GM12872 (cell line): ENCODE results near the gene CTDNEP1.

Experiments
- TF ChIP-seq, protein P1 (sequence below): IDR thresholded peaks from 3 replicates; pipeline ENCODE4 v1.5.1; 2011; ENCODE audit warnings: low read depth, mild to moderate bottlenecking, low read length, moderate library complexity; ENCODE audit not compliant: insufficient read depth

Gene CTDNEP1

DNA sequence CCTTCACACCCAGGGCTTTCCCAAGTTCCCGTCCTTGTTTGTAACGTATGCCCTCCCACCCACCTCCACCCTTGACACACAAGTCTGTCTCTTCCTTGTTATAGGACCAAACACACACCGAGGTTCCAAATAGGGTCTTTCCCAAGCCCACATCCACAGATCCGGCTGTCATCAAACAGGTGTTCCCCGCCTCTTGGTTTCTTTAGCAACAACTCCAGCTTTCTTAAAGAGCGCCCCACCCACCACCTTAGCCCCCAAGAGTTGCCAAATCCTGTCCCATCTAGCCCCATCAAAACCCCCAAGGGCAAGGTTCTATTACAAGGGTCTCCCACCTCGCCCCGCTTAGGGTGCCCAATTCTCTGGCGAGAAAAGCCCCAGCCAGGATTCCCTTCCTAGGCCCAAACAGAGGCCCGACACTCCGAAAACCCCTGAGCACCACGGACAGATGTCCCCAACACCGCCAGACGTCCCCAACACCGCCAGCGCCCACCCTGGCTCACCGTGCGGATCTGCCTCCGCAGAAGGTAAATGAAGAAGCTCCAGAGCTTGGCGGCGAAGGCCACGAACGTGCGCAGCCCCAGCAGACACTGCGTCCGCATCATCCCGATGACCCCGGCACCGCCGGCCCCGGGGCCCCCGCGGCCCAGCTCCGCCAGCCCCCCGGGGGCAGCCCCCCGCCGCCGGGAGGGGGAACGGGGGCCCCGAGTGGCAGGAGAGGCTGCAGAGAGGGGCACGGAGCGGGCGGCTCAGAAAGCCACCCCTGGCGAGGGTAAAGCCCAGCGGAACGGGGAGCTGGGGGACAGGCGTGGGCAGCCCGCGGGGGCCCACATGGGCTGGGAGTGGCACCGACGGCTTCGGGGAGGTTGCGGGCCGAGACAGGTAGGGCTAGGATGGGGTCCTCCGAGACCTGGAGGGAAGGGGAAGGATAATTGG is 573 bp downstream of the CTDNEP1 start:
- TF ChIP-seq, protein P1, sequence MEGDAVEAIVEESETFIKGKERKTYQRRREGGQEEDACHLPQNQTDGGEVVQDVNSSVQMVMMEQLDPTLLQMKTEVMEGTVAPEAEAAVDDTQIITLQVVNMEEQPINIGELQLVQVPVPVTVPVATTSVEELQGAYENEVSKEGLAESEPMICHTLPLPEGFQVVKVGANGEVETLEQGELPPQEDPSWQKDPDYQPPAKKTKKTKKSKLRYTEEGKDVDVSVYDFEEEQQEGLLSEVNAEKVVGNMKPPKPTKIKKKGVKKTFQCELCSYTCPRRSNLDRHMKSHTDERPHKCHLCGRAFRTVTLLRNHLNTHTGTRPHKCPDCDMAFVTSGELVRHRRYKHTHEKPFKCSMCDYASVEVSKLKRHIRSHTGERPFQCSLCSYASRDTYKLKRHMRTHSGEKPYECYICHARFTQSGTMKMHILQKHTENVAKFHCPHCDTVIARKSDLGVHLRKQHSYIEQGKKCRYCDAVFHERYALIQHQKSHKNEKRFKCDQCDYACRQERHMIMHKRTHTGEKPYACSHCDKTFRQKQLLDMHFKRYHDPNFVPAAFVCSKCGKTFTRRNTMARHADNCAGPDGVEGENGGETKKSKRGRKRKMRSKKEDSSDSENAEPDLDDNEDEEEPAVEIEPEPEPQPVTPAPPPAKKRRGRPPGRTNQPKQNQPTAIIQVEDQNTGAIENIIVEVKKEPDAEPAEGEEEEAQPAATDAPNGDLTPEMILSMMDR = no peak

DNA sequence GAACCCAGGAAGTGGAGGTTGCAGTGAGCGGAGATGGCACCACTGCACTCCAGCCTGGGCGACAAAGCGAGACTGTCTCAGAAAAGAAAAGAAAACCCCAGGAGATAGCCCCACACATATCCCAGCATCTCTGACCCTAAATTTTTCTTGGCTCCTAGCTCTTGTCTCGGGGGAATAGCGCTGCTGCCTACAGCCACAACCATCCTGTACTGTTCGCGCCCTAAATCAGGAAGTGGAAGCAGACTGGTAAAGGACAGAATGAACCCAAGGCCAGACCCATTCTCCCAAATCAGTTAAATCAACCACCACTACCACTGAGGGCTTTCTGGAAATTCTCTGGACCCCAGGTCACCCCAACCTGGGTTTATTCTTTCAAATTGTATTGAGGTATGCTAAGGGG is 1.7 kb downstream of the CTDNEP1 start:
- TF ChIP-seq, protein P1 = no peak

DNA sequence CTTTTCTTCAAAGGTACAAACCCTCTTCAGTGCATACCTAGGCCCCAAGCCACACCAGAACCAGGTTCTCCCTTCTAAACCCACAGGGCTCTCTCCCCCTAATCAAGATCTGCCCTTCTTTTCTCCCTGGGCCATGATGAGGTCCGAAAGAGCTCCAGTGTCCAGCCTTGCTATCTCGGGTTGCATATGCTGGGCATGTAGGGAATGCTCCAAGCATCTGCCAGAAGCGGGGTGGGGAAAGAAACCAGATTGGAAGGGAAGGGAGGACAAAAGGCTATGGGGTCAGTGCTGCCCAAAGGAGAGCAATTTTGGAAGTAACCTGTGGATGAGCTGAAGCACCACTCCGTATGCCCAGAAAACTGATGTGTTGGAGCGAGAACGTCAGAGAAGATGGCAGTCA is 2.3 kb downstream of the CTDNEP1 start:
- TF ChIP-seq, protein P1 = no peak

DNA sequence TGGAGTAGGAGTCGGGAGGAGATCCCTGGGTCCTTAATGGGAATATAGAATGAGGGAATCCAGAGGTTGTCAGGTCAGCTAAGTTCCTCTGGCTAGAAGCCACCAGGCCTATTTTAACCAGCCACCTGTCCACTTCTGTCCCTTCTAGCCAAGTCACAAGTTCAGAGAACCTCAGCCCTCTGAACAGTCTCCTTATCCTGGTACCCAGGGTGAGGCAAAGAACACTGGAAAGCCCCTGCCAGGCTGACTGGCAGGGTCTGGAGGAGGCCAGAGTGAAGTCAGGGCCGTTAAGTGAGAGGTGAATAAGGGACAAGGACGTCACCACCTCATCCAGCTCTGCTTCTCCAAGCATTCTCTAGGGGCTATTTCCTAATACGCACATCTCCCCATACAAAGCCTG is 2.7 kb downstream of the CTDNEP1 start:
- TF ChIP-seq, protein P1 = no peak

DNA sequence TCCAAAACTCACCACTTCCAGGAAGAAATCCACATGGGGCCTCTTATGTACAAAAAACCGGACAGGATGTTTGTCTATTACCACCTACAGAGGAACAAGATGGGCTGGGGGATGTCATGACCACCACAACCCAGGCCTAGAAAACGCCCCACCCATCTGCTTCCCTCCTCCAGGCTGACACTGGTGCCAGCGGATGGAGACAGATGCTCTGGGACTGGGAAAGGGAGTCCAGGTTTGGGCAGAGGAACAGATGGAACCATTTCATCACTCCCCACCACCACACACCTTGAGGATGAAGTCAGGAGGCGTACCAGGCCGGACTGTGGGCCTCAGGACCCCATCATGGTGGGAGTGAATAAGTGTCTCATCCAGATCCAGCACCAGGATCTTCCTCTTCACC is 4.8 kb downstream of the CTDNEP1 start:
- TF ChIP-seq, protein P1 = no peak

DNA sequence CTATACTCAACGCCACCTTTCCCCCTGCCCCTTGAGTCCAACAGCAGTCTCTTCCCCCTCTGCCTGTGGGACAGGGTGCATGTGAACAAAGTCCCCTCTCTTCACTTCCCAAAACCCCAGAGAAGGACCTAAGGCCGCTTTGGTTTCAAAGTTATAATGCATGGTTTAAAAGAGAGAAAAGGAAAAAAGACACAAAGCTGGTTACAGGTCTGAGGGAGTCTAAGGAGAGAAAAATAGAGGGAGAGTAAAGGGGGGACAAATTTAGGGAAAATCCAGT is 8.1 kb downstream of the CTDNEP1 start:
- TF ChIP-seq, protein P1 = no peak

GRCh38 chr17:7242717-7243452 is 8.6 kb downstream of the CTDNEP1 start:
- TF ChIP-seq, protein P1 = no peak
